Gastrocnemius medialis (tissue), 4 donors: ENCODE results near the gene YPEL5. TPM values are rescaled to one million over a fixed set of nuclear protein-coding genes. Genes with fewer than 3 reads are reported as not detected.

ENCODE experiments used
- ATAC-seq, 2 donors: fragments of 150-250 bp; one replicate each; pipeline ENCODE4 v1.9.1; 2016
- DNase-seq, 2 donors: peaks; one replicate each; pipeline ENCODE4 v3.0.0-alpha.2; 2019
- H3K27ac ChIP-seq, 4 donors: fragments of 200-600 bp; sonication (generic); 1 replicate in 1 of 4; 2 replicates in 3 of 4; pipeline ENCODE4 v1.5.1; 2016 to 2018; ENCODE audit warnings: mild to moderate bottlenecking in 2 of 4, moderate library complexity in 1 of 4
- H3K27me3 ChIP-seq, 3 donors: fragments of 200-600 bp; sonication (generic) in 2 of 3; 1 replicate in 1 of 3; 2 replicates in 2 of 3; pipeline versions ENCODE4 v1.5.1 to v1.6.0; 2016 to 2019; ENCODE audit warnings: mild to moderate bottlenecking in 1 of 3, moderate library complexity in 1 of 3
- H3K36me3 ChIP-seq, 2 donors: fragments of 200-600 bp; sonication (generic) in 1 of 2; one replicate each; pipeline ENCODE4 v1.5.1; 2017 to 2018
- H3K4me1 ChIP-seq, 2 donors: fragments of 200-600 bp; sonication (generic) in 1 of 2; one replicate each; pipeline ENCODE4 v1.5.1; 2016 to 2017; ENCODE audit warnings: mild to moderate bottlenecking in 2 of 2
- H3K4me3 ChIP-seq, 4 donors: fragments of 200-600 bp; sonication (generic) in 3 of 4; 1 replicate in 1 of 4; 2 replicates in 3 of 4; pipeline ENCODE4 v1.5.1; 2016 to 2019; ENCODE audit warnings: mild to moderate bottlenecking in 2 of 4
- H3K9me3 ChIP-seq, 3 donors: fragments of 200-600 bp; sonication (generic) in 2 of 3; 1 replicate in 1 of 3; 2 replicates in 2 of 3; pipeline ENCODE4 v1.5.1; 2016 to 2019
- CTCF ChIP-seq, 5 experiments: fragments of 450-650 bp in 3 of 5; fragments of 200-600 bp in 2 of 5; sonication (generic) in 2 of 5; IDR thresholded peaks in 4 of 5; conservative IDR thresholded peaks in 1 of 5; 1 replicate in 4 of 5; 2 replicates in 1 of 5; pipeline ENCODE4 v1.5.1; 2016 to 2019; ENCODE audit warnings: antibody characterized with exemption in 5 of 5, mild to moderate bottlenecking in 3 of 5, moderate library complexity in 3 of 5
- POLR2A ChIP-seq, 2 donors: fragments of 450-650 bp; IDR thresholded peaks; one replicate each; pipeline ENCODE4 v1.6.1; 2017; ENCODE audit warnings: antibody characterized with exemption in 2 of 2, mild to moderate bottlenecking in 2 of 2, moderate library complexity in 2 of 2
- in situ Hi-C, 4 donors: fragments of 200-750 bp; cut with MboI; loops; one replicate each; pipeline versions ENCODE4 v1.15.0 to v1.8.0; 2017; ENCODE audit warnings: low sequenced_read_pairs in 4 of 4
- intact Hi-C: fragments of 100-400 bp; cut with DNase I; formaldehyde crosslinking; loops from one replicate; pipeline ENCODE4 v1.15.1; 2023; ENCODE audit warnings: low total_unique reads
- total RNA-seq, 4 donors: library from RNA; depleted of rRNA; stranded (reverse); fragments of >200 nt; gene quantifications; one replicate each; pipeline versions ENCODE4 v1.1.0 to v1.2.3, GENCODE V29; 2016

Gene YPEL5
- total RNA-seq, 4 donors from 2014 or later, result 31.4 to 76.7 (median 53.9) TPM

- Histone ChIP-seq H3K36me3 (no peaks in the 10 kb centered on the region), H3K27ac (no peak overlapping the region), H3K27me3 (no peaks in the 10 kb centered on the region), H3K4me3 (no peak overlapping the region), H3K4me1 (no peaks in the 10 kb centered on the region), H3K9me3 (no peaks in the 10 kb centered on the region)
- intact Hi-C loops (no loop called here), in situ Hi-C loops (no loop called here)
- TF ChIP-seq CTCF (IDR thresholded peaks at IDR 0.05 in 4 of 5, conservative IDR thresholded peaks at IDR 0.05 in 1 of 5), result no peak
- no peak for TF ChIP-seq POLR2A (IDR thresholded peaks at IDR 0.05)
- ATAC-seq (no peak), DNase-seq (no peak)
Observed at GRCh38 chr2:30105556-30105955, 41.3 kb upstream of the YPEL5 start.

GRCh38 chr2:30106543-30106942 is 40.3 kb upstream of the YPEL5 start:
- Histone ChIP-seq H3K9me3 (no peaks in the 10 kb centered on the region), H3K4me1 (no peaks in the 10 kb centered on the region), H3K27me3 (no peaks in the 10 kb centered on the region), H3K4me3 (no peak overlapping the region), H3K27ac (no peak overlapping the region), H3K36me3 (no peaks in the 10 kb centered on the region)
- TF ChIP-seq POLR2A (IDR thresholded peaks at IDR 0.05), result no peak
- TF ChIP-seq CTCF (IDR thresholded peaks at IDR 0.05 in 4 of 5, conservative IDR thresholded peaks at IDR 0.05 in 1 of 5), result no peak
- in situ Hi-C loops (no loop called here), intact Hi-C loops (no loop called here)
- ATAC-seq (no peak), DNase-seq (no peak)

- H3K4me3 ChIP-seq, result no peak overlapping the region
- ATAC-seq (no peak), DNase-seq (no peak)
- no peaks in the 10 kb centered on the region for H3K27me3 ChIP-seq
- TF ChIP-seq CTCF (IDR thresholded peaks at IDR 0.05 in 4 of 5, conservative IDR thresholded peaks at IDR 0.05 in 1 of 5) (no peak), POLR2A (IDR thresholded peaks at IDR 0.05) (no peak)
- intact Hi-C loops (no loop called here), in situ Hi-C loops (no loop called here)
- H3K9me3 ChIP-seq, result no peaks in the 10 kb centered on the region
- no peaks in the 10 kb centered on the region for H3K4me1 ChIP-seq
- H3K27ac ChIP-seq, result no peak overlapping the region
- H3K36me3 ChIP-seq, result no peaks in the 10 kb centered on the region
Observed at GRCh38 chr2:30108192-30108591, 38.6 kb upstream of the YPEL5 start.

GRCh38 chr2:30108851-30109250 is 38.0 kb upstream of the YPEL5 start:
- Histone ChIP-seq H3K4me1 (no peaks in the 10 kb centered on the region), H3K36me3 (no peaks in the 10 kb centered on the region), H3K27me3 (no peaks in the 10 kb centered on the region), H3K9me3 (no peaks in the 10 kb centered on the region), H3K4me3 (no peak overlapping the region), H3K27ac (no peak overlapping the region)
- in situ Hi-C loops (no loop called here), intact Hi-C loops (no loop called here)
- ATAC-seq (no peak), DNase-seq (no peak)
- TF ChIP-seq CTCF (IDR thresholded peaks at IDR 0.05 in 4 of 5, conservative IDR thresholded peaks at IDR 0.05 in 1 of 5) (no peak), POLR2A (IDR thresholded peaks at IDR 0.05) (no peak)

GRCh38 chr2:30109856-30110255 is 37.0 kb upstream of the YPEL5 start:
- ATAC-seq (no peak), DNase-seq (no peak)
- no peak overlapping the region for H3K4me3 ChIP-seq
- H3K9me3 ChIP-seq, result no peaks in the 10 kb centered on the region
- no peaks in the 10 kb centered on the region for H3K4me1 ChIP-seq
- no peaks in the 10 kb centered on the region for H3K27me3 ChIP-seq
- TF ChIP-seq CTCF (IDR thresholded peaks at IDR 0.05 in 4 of 5, conservative IDR thresholded peaks at IDR 0.05 in 1 of 5) (no peak), POLR2A (IDR thresholded peaks at IDR 0.05) (no peak)
- in situ Hi-C loops (no loop called here), intact Hi-C loops (no loop called here)
- no peak overlapping the region for H3K27ac ChIP-seq
- H3K36me3 ChIP-seq, result no peaks in the 10 kb centered on the region
